22Rv1 (cell line): ENCODE data around the gene SMIM17.
"Not testable (repeated sequence)": the region's sequence is repeated elsewhere in the genome, so short reads cannot be mapped to it uniquely, and the experiment has no call there.

Experiments used
- H3K27ac ChIP-seq: fragments of 450-650 bp; 2 replicates; pipeline ENCODE4 v1.5.1; 2017
- CTCF ChIP-seq: fragments of 450-650 bp; IDR thresholded peaks from 2 replicates; pipeline ENCODE4 v1.5.1; 2017; ENCODE audit warnings: mild to moderate bottlenecking
- ZFX ChIP-seq: fragments of 450-650 bp; IDR thresholded peaks from 2 replicates; pipeline ENCODE4 v1.6.1; 2017; ENCODE audit warnings: antibody characterized with exemption, borderline replicate concordance

SMIM17 gene

GRCh38 chr19:56670401-56670960 is 27.5 kb downstream of the SMIM17 start:
- no peak for TF ChIP-seq CTCF
- no peak for TF ChIP-seq ZFX

GRCh38 chr19:56670961-56671612 is 28.1 kb downstream of the SMIM17 start:
- TF ChIP-seq ZFX: no peak
- no peak for TF ChIP-seq CTCF
- no peak overlapping the region for H3K27ac ChIP-seq

More at GRCh38 chr19:56670401-56670960, 27.5 kb downstream of the SMIM17 start:
- no peak overlapping the region for H3K27ac ChIP-seq

GRCh38 chr19:56671613-56671994 is 28.6 kb downstream of the SMIM17 start, which contains the start of gene ZNF835:
TSS of gene ZNF835 (minus strand) at chr19:56671757. CDS start at chr19:56665198, 6,559 bp downstream.
- H3K27ac ChIP-seq: no peak within 1 kb of the TSS
- no peak for TF ChIP-seq ZFX
- TF ChIP-seq CTCF: peak; percentile 12; the same call in 1 of the 2 replicates

GRCh38 chr19:56672610-56673009 is 29.7 kb downstream of the SMIM17 start:
- H3K27ac ChIP-seq: not testable (repeated sequence)

GRCh38 chr19:56678205-56678604 is 35.2 kb downstream of the SMIM17 start:
- no peak for TF ChIP-seq ZFX
- no peak for TF ChIP-seq CTCF

GRCh38 chr19:56681702-56682101 is 38.7 kb downstream of the SMIM17 start:
- TF ChIP-seq CTCF (no peak), ZFX (no peak)

More at GRCh38 chr19:56678205-56678604, 35.2 kb downstream of the SMIM17 start:
- no peak overlapping the region for H3K27ac ChIP-seq

GRCh38 chr19:56683116-56683515 is 40.2 kb downstream of the SMIM17 start:
- no peak overlapping the region for H3K27ac ChIP-seq
- TF ChIP-seq CTCF (no peak), ZFX (no peak)

More at GRCh38 chr19:56681702-56682101, 38.7 kb downstream of the SMIM17 start:
- H3K27ac ChIP-seq: no peak overlapping the region
